GM19372 (cell line): Measurements from ENCODE around the gene LRIT2.
A peak's percentile ranks its signal among the peaks of the same experiment; 100 is the strongest.

Experiments used
- ATAC-seq: cut with Tn5 transposase; IDR thresholded peaks from one replicate; pipeline ENCODE4 v1.9.1; 2021; ENCODE audit warnings: mild to moderate bottlenecking, low read depth, moderate library complexity; ENCODE audit not compliant: unreplicated experiment

The LRIT2 gene

GRCh38 chr10:84243759-84244158, 18.4 kb upstream of the LRIT2 start:
- ATAC-seq: no peak

DNA sequence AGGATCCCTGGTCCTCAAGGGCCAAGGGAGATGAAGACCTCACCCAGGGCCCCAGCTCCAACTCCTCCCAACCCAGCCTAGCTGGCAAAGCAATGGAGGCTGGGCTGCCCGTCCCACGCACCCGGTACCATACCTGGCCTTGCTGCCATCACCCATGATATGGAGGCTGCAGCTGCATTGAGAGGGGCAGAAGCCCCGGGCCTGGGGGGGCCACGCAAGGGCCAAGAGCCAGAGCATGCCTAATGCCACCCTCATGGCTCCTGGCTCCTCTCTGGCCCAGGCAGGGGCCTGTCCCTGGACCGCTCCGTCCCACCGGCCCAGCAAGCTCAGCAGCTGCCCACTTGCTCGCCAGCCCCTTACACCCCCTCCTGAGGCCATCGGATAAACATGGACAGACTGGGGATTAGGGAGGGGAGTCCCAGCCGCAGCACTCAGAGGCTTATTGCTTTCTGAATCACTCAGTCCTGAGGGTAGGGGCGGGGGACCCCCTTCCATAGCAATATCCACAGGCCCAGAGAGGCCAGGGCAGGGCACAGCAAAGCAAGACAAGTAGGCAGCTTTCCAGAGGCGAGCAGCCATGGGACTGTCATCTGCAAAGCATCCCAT, 15.9 kb upstream of the LRIT2 start, which contains the start of gene LRIT1:
Gene LRIT1, minus strand, starts transcription at position 362 of the 606 bp plus-strand sequence. Its CDS starts 107 bp downstream, at position 255.
- no peak for ATAC-seq

DNA sequence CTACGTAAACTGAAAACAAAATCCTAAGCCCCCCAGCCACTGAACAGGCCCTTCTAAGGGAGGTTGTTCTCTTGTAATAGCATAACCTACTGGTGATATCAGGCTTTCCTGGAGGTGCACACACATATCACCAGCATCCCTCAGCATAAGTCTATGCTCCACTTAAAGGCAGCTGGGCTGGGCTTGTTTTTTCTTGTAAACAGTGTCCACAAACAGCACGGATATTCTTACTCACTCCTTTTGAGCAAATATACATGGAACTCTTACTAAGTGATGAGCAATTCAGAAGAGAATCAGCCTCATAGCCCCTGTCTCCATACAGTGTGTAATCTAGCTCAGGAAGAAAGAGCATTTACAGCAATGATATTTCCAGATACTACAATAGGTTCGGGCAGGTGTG, 13.6 kb upstream of the LRIT2 start:
- no peak for ATAC-seq

GRCh38 chr10:84237199-84238051, 12.1 kb upstream of the LRIT2 start:
- ATAC-seq: no peak

GRCh38 chr10:84236807-84237198, 11.5 kb upstream of the LRIT2 start:
- ATAC-seq: no peak

- no peak for ATAC-seq
Observed at GRCh38 chr10:84235096-84235495, 9.8 kb upstream of the LRIT2 start.

DNA sequence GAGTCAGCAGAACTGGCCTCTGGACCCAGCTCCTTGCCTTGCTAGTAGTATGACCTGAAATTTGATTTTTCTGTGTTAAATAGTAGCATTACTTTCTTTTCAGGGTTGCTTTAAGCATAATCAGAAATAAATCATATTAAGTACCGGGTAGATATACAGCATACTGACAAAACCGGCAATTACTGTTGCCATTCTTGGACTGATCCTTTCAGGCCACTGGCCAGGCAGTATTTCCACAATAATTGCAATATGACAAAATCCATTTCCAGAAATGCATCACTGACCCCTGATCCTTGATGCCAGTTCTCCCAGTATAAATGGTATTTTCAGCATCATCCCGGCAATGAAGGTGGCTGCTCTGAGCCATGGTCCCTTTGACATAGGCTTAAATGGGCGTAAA, 9.1 kb upstream of the LRIT2 start:
- no peak for ATAC-seq

GRCh38 chr10:84233940-84234339, 8.6 kb upstream of the LRIT2 start:
- no peak for ATAC-seq

- ATAC-seq: no peak
Observed at GRCh38 chr10:84232376-84232775, 7.0 kb upstream of the LRIT2 start.

- no peak for ATAC-seq
Observed at GRCh38 chr10:84230359-84230758, 5.0 kb upstream of the LRIT2 start.

GRCh38 chr10:84227810-84228209, 2.5 kb upstream of the LRIT2 start:
- ATAC-seq: no peak

DNA sequence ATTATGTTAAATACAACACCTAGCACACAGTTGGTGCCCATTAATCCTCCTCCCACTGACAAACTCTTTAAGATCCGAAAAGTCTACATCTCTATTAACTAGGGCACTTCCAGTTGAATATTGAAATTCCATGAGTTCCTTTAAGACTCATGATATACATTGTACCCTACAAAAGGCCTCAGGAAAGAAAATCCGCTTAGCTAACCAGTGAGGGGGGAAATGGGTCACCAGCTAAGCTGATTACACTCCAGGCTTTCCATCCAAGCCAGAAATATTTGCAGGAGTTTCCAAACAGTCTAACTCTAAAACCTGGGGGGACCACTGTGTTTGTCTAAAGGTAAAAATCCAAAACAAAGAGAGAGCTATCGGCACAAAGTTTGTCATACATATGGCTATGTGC, 1.3 kb upstream of the LRIT2 start:
- no peak for ATAC-seq

DNA sequence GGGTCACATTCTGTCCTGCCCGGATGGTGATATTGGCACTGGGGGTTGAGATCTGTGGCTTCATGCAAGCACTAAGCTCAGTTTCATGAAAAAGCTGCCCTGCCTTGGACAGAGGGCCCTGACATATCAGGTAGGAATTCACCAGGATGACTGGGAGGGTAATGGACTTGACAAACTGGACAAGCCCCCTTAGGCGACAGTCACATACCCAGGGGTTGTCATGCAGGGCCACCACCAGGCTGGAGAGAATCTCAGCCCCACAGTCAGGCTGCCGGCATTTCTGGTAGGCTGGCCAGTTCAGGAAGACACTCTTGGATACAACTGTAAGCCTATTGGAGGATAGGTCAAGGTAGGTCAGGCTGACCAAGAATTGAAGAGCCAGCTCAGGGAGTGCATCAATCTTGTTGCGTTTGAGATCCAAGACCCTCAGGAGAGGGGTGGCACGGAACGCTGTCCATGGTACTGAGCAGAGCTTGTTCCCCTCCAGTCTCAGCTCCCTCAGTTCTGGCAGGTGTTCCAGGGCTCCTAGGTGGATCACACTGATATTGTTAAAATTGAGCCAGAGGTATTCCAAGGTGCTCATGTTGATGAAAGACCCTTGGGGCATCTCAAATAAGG, 824 bp downstream of the LRIT2 start:
- ATAC-seq: no peak

DNA sequence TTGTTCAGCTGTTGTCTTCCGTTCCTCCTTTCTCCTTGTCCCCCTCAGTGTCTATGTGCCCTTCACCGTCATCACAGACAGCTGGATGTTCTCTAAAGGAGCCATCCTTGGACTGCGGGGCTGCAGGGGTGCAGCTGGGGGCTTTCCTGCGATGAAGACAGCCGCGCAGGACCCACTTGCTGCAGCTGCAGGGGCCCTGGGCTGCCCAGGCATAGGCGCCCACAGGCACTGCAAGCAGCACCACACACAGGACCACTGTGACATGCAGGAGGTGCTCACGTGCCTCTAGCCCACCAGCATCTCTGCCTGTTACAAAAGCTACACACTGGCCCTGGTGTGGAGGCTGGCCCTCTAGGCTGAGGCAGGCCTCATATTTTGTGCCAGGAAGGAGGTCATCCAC, 3.4 kb downstream of the LRIT2 start:
- ATAC-seq: no peak

GRCh38 chr10:84217746-84218145, 7.6 kb downstream of the LRIT2 start:
- ATAC-seq: no peak

- no peak for ATAC-seq
Observed at GRCh38 chr10:84216834-84217233, 8.5 kb downstream of the LRIT2 start.

DNA sequence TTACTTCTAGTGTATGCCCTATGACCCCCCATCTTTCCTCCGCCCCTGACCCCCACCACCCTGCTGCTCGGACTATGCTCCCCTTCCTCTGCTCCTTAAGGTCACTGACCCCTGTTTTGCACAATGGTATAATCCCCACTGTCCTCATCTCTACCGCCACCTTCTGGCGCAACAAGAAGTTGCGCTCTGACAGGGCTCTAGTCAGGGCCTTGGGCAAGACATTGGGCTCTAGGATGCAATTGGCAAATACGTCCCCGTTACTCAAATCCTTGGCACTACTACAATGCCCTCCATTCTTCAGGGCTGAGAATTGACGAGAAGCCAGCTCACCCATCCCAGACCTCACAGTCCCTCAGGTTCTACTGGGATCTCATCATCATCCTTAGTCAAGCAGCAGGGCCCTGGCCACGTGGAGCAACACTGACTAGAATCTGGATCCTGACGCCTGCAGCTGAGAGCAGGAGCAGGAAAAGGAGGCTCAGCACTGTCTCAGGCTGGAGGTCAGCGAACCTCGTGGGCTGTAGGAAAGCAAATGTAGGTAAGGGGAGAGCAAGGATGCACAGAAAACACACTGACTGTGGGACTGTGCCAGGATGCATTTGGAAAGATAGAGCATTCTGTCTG, 10.6 kb downstream of the LRIT2 start:
- peak; percentile 79 for ATAC-seq

- peak; percentile 10 for ATAC-seq
Observed at GRCh38 chr10:84214046-84214572, 11.2 kb downstream of the LRIT2 start.

- ATAC-seq: no peak
Observed at GRCh38 chr10:84213076-84213475, 12.3 kb downstream of the LRIT2 start.

DNA sequence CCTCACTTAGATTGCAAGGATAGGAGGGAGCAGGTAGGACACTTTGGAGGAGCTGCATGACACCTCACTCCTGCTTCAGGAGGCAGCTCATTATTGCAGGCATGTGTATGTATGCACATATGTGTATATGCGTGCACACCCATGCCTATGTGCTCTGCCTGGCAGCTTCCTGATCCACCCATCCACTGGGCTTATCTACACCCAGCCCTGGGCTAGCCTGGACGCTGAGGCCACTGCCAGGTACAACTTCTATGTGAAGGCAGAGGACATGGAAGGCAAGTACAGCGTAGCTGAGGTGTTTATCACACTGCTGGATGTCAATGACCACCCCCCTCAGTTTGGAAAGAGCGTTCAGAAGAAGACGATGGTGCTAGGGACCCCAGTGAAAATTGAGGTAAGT, 13.3 kb downstream of the LRIT2 start:
- no peak for ATAC-seq

DNA sequence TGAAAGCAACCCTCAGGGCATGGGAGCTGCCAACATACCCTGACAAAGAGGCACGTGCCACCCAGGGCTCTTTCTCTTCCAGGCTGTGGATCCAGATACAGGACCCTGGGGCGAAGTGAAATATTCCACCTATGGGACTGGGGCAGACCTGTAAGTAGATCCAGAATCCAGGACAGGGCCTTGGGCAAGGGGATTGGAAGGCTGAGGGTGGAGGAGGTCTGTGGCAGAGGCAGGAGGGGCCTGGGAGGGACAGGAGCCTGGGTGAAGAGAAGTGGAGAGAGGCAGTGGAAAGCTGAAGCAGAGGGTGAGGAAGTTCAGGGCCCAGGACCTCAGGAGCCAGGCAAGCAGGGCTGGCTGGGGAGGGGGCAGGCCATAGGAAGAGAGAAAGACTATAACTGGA, 13.8 kb downstream of the LRIT2 start:
- no peak for ATAC-seq
